Stimulated activated CD4-positive, alpha-beta T cell treated with anti-CD3 and anti-CD28 coated beads, Interleukin-1b, Interleukin-23, amount 100 ng/mL, for 4 hours (primary cell): ENCODE results near the gene KASH5.

Experiments
- DNase-seq, 2 donors: peaks; one replicate each; pipeline ENCODE4 v3.0.0-alpha.2; 2020; ENCODE audit warnings: low read depth in 2 of 2

The KASH5 gene

DNA sequence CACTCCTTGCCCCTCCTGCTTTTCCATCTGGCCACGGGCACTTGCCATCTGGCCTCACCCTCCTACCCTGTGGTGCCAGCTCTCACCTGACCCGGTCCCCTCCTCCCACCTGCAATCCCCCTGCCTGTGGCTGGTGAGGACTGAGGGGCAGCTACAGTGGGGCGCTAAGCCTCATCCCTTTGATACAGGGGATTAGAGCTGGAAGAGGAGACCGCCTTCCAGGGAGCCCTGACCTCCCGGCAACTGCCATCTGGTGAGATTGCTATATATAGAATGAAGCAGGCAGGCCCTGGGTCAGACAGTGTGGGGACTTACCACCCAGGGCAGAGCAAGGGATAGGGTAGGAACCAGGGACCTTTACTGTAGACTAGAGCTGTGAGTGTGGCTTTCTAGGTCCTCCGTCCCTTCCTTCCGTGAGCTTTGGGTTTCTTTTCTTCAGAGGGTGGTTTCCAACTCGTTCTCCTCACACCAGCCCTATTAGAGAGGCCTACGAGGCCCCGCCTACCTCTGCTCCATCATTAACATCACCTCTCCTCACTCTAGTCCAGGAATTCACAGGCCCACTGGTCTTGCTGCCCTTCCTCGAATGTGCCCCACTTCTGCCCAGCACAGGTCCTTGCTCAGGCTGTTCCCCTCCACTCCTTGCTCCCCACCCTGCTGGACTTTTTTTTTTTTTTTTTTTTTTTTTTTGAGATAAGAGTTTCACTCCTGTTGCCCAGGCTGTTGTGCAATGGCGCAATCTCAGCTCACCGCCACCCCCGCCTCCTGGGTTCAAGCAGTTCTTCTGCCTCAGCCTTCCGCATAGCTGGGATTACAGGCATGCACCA lies 7.7 kb downstream of the KASH5 start:
- DNase-seq: no peak

DNA sequence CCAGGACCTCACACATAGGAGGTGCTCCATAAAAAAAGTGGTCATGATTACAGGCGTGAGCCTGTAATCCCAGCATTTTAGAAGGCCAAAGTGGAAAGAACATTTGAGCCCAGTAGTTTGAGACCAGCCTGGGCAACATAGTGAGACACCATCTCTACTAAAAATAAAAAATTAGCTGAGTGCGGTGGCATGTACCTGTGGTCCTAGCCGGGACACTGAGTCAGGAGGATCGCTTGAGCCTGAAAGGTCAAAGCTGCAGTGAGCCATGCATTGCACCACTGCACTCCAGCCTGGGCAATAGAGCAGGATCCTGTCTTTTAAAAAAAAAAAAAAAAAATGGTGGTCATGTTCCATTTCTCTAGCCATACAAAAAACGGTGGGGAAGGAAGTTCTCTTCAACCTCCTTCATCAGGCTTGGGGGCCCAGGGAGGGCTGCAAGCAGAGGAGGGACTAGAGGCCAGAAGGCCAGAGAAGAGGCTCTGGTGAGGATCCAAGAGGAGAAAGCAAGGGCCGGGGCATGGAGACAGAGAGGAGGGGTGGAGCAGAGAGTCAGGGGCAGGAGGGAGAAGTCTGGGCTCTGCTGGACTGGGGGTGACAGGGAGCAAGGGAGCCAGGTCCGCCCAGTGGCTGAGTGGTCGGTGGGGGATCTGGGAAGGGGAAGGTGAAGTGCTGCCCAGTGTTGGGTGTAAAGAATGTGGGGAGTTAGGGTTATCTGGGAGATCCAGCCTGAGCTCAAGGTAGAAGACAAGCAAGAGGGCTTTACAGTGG lies 8.9 kb downstream of the KASH5 start:
- no peak for DNase-seq

GRCh38 chr19:49398001-49398615 lies 10.1 kb downstream of the KASH5 start:
- DNase-seq: no peak

GRCh38 chr19:49398931-49399330 lies 10.9 kb downstream of the KASH5 start:
- no peak for DNase-seq

DNA sequence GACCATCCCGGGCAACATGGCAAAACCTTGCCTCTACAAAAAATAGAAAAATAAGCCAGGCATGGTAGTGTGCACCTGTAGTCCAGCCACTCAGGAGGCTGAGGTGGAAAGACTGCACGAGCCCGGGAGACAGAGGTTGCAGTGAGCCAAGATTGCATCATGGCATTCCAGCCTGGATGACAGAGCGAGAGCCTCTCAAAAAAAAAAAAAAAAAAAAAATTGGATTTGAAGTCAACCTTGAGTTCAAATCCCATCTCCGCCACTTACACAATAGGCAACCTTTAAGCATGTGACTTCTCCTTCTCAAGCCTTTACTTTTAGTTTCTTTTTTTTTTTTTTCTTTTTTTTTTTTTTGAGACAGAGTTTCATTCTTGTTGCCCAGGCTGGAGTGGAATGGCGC lies 12.0 kb downstream of the KASH5 start:
- DNase-seq: no peak

- no peak for DNase-seq
Observed at GRCh38 chr19:49403404-49404187, 15.5 kb downstream of the KASH5 start.

DNA sequence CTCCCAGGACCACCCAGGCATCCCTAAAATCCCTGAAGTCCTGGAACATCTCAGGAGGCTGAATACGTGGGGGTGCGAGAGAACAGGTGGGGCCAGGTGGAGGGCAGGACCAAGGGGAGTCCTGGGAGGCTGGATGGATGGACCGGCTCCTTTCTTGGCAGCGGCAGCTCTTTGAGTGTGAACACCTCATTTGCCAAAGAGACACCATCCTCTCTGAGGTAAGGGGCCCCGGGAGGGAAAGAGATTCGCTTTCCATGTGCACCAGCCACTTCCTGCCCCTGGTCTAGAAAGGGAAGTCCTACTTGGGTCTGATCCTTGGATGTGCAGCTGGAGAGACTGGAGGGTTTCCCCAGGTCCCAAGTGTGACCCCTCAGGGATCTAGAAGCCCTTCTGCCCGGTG lies 19.0 kb downstream of the KASH5 start:
- no peak for DNase-seq

DNA sequence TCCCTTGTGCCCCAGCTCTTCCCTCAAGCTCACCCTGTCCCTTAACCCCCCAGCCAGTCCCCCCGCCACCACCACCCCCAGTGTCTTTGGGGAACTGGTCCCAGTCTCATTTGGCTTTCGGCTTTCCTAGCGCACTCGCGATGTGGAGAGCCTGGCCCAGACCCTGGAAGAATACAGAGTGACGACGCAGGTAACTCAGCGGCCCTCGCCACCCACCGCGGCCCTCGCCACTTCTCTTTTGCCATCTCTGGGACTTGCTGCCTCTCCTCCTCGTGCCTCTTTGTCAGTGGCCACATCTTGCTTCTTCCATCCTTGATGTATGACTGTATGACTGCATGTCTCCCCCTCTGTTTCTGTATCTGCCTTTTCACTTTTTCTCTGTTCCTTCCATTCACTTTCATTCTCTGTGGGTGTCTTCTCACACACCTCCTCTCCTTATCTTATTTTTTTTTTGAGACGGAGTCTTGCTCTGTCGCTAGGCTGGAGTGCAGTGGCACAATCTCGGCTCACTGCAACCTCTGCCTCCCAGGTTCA lies 19.5 kb downstream of the KASH5 start:
- no peak for DNase-seq

- DNase-seq: no peak
Observed at GRCh38 chr19:49408816-49409440, 20.9 kb downstream of the KASH5 start.

DNA sequence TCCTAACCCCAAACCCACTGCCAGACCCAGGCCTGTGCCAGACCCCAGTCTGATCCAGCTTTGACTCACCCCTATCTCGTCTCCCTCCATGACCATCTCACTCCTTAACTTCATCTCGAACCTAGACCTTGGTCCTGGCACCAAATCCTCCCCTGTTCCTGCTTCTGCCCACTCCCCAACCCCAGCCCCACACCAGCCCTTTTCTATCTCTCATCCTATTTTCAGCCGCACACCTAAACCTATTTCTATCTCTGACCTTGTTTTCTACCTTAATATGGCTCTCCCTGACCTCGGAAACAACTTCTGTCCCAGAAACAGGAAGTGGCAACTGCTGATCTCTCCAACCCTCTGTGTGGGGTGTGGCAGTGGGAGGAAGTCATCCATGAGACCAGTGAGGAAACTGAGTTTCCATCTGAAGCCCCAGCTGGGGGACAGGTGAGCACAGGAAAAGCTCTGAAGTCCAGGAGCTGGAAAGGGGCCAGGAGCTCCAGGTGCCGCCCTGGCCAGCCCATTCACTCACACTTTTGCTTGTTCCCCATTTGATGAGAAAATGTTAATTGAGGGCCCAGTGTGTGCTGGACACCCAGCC lies 21.5 kb downstream of the KASH5 start:
- DNase-seq: no peak

DNA sequence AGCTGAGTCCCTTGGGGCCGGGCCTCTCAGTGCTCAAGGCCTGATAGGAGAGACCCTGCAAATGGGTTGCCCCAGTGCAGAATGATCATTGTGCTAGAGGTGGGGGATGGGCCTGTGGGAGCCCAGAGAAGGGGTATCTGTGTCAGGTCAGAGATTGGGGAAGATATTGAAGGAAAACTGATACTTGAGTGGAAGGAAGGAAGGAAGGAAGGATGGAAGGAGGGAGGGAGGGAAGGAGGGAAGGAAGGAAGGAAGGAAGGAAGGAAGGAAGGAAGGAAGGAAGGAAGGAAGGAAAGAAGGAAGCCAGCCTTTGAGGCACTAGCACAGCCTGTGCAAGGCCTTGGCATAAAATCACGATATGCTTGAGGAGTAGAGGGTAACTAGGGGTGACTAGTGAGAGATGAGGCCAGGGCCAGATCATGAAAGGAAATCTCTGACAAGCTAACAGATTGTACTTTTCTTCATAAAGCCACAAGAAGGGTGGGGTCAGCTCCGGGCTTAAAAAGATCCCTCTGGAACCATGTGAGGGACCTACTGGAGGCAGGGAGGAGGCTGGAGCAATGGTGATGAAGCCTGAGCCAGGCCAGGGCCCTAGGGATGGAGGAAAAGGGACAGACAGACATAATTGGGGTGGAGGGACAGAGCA lies 23.8 kb downstream of the KASH5 start:
- no peak for DNase-seq

DNA sequence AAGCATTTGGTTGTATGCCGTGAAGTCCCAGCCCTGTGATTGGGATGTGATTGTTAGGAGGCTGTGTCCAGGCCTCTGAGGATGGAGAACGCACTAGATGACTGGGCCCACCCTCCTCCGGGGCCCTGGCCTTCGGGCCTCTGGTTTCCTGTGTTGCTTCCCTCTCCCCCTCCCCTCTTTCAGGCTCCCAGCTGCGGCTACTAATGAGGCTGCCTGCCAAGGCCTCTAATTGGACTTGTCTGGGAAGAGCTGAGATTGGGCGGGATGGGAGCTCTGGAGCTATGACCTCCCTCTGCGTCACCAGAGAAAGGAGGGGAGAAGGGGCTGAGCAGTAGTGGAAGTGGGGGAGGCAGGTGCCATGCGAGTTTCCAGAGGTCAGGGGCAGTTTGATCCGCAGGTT lies 25.3 kb downstream of the KASH5 start:
- no peak for DNase-seq

GRCh38 chr19:49414256-49414655 lies 26.2 kb downstream of the KASH5 start:
- DNase-seq: no peak

DNA sequence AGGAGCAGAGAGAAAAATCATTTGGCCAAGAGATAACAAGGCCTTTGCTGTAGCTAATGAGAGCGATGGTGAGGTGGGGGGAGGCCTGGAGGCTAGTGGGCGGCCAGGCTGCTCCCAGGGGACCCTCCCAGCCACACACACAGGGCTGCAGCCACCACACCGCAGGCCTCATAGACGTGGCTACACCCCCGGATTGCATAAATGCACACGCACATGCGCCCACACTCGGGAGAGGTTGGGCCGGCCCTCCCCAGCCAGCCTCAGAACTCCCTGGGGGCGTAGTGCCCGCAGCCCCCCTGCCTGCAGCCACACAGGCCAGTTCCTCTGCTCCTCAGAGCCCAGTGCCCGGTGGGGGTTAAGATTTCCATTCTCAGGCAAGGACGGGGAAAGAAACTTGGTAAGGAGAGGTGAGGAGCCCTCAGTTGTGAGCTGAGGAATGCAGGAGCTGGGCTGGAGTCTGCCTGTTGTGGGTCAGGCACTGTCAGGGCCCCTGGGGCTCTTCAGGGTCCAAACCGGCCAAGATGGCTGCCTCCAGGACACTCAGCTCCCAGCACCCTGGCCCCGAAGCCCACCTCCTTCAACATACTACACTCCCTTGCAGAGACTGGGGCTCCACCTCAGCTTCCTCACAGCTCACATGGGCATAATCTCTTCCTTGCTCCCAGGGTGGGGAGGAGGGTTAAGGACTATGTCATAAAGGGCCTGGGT lies 27.2 kb downstream of the KASH5 start:
- no peak for DNase-seq

GRCh38 chr19:49415810-49416200 lies 27.8 kb downstream of the KASH5 start:
- no peak for DNase-seq

DNA sequence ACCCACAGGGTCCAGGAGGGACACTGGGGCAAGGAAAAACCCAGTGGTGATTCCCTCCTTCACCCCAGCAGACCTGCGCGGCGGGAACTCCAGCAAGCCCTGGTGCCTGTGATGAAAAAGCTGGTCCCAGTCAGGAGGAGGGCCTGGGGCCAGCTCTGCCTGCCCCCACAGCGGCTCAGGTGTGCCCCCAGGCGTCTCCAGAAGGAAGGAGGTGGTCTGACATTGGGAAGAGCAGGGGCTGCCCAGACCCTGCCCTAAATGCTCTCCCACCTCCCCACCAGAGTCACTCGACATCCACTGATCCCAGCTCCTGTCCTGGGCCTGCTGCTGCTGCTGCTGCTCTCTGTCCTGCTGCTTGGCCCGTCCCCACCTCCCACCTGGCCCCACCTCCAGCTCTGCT lies 29.0 kb downstream of the KASH5 start:
- no peak for DNase-seq

- DNase-seq: no peak
Observed at GRCh38 chr19:49418511-49418910, 30.5 kb downstream of the KASH5 start.

- no peak for DNase-seq
Observed at GRCh38 chr19:49419173-49419572, 31.1 kb downstream of the KASH5 start.

DNA sequence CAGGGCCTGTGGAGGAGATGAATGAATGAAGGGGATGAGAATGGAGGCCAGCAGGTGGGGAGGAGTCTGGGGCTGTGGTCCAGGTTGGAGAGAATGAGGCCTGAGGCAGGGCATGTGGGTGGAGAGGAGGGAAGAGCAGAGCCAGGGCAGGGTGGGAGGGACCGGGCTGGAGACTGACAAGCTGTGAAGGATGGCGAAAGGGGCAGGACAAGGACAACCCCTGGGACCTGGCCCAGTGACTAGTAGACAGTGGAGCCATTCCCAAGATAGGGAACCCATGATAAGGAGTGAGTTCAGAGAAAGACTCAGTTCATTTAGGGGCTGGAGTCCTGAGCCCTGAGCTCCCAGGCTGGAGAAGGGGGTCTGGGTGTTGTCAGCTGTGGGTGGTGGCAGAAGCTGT lies 32.2 kb downstream of the KASH5 start:
- DNase-seq: no peak
